ENCODE data around the gene TMX2.

DNA sequence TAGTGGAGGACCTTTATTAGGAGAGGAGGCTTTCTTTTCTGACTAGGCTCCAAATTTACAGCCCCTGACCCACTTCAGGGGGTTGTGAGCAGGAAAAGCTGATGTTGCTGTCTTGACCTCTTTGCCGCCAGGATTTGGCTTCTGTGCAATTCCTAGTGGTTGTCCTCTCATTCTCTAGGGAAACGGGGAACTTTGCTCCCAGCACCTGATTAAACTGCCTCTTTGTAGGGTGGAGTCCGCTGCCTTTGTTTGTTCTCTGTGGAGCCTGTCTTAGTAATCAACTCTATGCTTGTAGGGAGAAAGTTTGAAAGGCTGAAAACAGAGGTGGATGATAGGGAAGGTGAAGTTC lies 65.5 kb downstream of the TMX2 start:
- TF ChIP-seq, protein P1, sequence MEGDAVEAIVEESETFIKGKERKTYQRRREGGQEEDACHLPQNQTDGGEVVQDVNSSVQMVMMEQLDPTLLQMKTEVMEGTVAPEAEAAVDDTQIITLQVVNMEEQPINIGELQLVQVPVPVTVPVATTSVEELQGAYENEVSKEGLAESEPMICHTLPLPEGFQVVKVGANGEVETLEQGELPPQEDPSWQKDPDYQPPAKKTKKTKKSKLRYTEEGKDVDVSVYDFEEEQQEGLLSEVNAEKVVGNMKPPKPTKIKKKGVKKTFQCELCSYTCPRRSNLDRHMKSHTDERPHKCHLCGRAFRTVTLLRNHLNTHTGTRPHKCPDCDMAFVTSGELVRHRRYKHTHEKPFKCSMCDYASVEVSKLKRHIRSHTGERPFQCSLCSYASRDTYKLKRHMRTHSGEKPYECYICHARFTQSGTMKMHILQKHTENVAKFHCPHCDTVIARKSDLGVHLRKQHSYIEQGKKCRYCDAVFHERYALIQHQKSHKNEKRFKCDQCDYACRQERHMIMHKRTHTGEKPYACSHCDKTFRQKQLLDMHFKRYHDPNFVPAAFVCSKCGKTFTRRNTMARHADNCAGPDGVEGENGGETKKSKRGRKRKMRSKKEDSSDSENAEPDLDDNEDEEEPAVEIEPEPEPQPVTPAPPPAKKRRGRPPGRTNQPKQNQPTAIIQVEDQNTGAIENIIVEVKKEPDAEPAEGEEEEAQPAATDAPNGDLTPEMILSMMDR (IDR thresholded peaks at IDR 0.05): no peak
- no peak for TF ChIP-seq POLR2A (IDR thresholded peaks at IDR 0.05)
